GM18867 (cell line): ENCODE results near the gene MVB12B.

Experiments
- ATAC-seq: cut with Tn5 transposase; IDR thresholded peaks from one replicate; pipeline ENCODE4 v1.9.1; 2021; ENCODE audit warnings: mild to moderate bottlenecking, moderate library complexity; ENCODE audit not compliant: unreplicated experiment

MVB12B gene

GRCh38 chr9:126486276-126486675 is 159.6 kb downstream of the MVB12B start:
- no peak for ATAC-seq

- no peak for ATAC-seq
Observed at GRCh38 chr9:126487856-126488255, 161.2 kb downstream of the MVB12B start.

- no peak for ATAC-seq
Observed at GRCh38 chr9:126488310-126488709, 161.7 kb downstream of the MVB12B start.

DNA sequence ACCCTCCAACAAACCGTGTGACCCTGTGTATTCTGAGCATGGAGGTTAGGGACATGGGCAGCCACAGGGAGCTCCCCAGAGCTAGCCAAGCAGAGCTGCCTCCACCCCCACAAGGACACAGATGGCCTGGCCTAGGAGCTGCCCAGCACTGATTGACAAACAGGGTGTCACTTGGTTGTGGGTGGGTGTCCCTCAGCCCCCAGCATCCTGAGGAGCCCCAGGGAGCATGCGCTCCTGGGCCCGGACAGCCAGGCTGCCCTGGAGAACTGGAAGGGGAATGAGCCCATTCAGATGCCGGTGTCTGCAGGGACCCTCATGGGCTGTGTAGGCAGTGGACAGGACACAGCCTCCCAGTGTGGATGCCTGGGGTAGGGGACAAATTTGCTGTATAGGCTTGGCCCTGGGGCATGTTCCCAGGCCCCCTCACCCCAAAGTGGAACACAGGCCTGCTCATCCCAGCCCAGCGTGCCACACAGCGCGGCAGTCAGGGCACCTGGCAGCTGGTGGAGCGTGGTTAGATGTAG is 162.3 kb downstream of the MVB12B start:
- ATAC-seq: no peak

DNA sequence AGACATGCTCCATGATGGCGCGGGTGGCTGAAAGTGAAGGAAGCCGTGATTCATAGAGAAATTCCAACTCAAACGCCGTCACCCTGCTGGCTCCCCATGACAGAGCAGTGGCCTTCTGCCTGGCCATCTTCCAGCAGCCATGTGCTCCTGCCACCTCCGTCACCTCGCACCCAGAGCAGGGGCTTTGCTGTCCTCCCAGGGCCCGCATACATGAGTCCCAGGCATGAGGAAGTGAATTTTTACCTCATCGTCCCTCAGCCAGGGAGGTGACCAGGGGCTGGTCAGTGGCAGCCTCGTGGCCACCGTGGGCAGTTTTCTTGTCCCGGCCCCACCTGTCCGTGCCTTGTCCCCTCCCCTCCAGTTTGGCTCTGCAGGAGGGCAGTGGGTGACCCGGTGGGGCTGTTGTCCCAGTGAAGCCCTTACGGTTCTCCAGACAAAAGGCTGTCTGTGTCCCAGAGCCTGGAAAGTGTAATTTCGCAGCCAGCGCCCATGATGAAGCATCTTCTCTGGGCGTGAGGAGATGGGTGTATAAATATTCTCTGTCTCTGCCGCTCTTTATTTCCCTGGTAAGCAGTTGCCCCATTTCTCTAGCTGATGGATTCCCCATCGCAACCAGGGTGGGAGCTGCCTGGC is 163.1 kb downstream of the MVB12B start:
- ATAC-seq: no peak

GRCh38 chr9:126490214-126490631 is 163.6 kb downstream of the MVB12B start:
- ATAC-seq: no peak

GRCh38 chr9:126490871-126491567 is 164.4 kb downstream of the MVB12B start:
- ATAC-seq: no peak

DNA sequence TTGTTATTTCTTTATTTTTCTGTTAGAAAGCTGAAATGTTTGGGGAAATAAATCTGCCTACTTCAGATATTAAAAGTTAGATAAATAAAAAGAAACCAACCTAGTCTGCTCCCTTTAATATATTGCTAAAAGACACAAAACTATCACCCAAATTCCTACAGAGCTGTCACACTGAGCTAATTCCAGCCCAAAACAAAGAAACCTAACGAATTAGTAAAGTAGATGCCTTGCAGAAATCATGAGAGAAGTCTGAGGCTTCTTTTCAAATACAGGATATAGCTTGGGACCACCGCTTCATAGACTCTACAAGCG is 164.9 kb downstream of the MVB12B start:
- ATAC-seq: no peak

DNA sequence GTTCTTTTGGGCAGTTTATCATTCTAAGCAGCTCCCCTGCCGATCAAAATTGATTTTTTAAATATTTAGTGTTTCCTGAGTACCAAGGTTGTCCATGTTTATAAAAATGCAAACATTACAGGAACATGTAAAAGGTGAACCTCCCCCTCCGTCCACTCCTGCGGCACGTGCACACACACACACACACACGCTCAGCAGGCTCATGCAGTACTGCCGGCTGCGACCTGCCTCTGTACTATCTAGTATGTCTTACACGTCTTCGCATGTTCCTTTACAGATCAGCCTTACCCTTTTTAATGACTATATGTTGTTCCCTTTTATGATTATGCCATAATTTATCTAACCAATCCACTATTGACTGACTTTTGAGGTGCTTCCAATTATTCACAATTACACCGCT is 165.3 kb downstream of the MVB12B start:
- no peak for ATAC-seq

- no peak for ATAC-seq
Observed at GRCh38 chr9:126494264-126494663, 167.6 kb downstream of the MVB12B start.

- no peak for ATAC-seq
Observed at GRCh38 chr9:126494746-126495145, 168.1 kb downstream of the MVB12B start.

- no peak for ATAC-seq
Observed at GRCh38 chr9:126495411-126496180, 169.0 kb downstream of the MVB12B start.

GRCh38 chr9:126496181-126496576 is 169.6 kb downstream of the MVB12B start:
- ATAC-seq: no peak

- no peak for ATAC-seq
Observed at GRCh38 chr9:126496781-126497659, 170.4 kb downstream of the MVB12B start.

GRCh38 chr9:126497660-126498275 is 171.1 kb downstream of the MVB12B start:
- no peak for ATAC-seq

GRCh38 chr9:126498331-126498730 is 171.7 kb downstream of the MVB12B start:
- ATAC-seq: no peak

GRCh38 chr9:126499005-126499910 is 172.6 kb downstream of the MVB12B start:
- ATAC-seq: no peak

- ATAC-seq: no peak
Observed at GRCh38 chr9:126499911-126500599, 173.4 kb downstream of the MVB12B start.
